Measurements from ENCODE around the gene BTF3L4. TPM values are rescaled to one million over a fixed set of nuclear protein-coding genes. Genes with fewer than 3 reads are reported as not detected.

Gene BTF3L4
- 10 to 100 TPM; 30.4 to 41.2 (median 35.8) TPM for total RNA-seq
- polyA plus RNA-seq: 10 to 100 TPM; 57.9 to 69.1 TPM
- 22.5 reads per million, percentile 53 among the genes with 10 or more reads in this experiment for total RNA-seq

GRCh38 chr1:52056163-52056936 is at the start of gene BTF3L4:
BTF3L4 (plus strand) TSS chr1:52056295; CDS start chr1:52059848, 3,553 bp downstream.
- intact Hi-C loops (cut with micrococcal nuclease): loop anchor here (1.0 to 10.0 kb wide), 26 partner anchors 23 to 1996 kb away; partner anchors contain the start of genes CZIB (in 2 of the 2), EPS15 (in 2 of the 2), KTI12 (in 2 of the 2) and LRP8 (in 2 of the 2)
- H3K27me3 ChIP-seq (ENCODE audit: control insufficient read depth in 2 of 2, insufficient read depth in 2 of 2, low read length in 2 of 2): no peaks in the 10 kb centered on the region
- peaks cover 9 to 18% (median 11%) of the 10 kb centered on the region in 5 donors for H3K36me3 Mint-ChIP-seq
- peak within 1 kb of the TSS; percentile 93 to 100 (median 98) for H3K4me3 Mint-ChIP-seq
- no peaks in the 10 kb centered on the region for H3K27me3 Mint-ChIP-seq
- H3K9me3 Mint-ChIP-seq: peaks cover 0 to 2% (median 0%) of the 10 kb centered on the region in 11 donors
- peaks cover 39 to 79% (median 65%) of the 10 kb centered on the region in 7 donors for H3K4me1 Mint-ChIP-seq
- peak within 1 kb of the TSS; percentile 92 for H3K4me3 ChIP-seq (ENCODE audit: low read length)
- no peaks in the 10 kb centered on the region for H3K9me3 ChIP-seq (ENCODE audit: control insufficient read depth in 2 of 3, low read length in 3 of 3)
- peaks cover 19 to 24% of the 10 kb centered on the region in 2 donors for H3K4me1 ChIP-seq (ENCODE audit: control insufficient read depth in 2 of 2, insufficient read depth in 2 of 2, low read length in 2 of 2)
- DNase-seq (peak; percentile 74 to 94 (median 90)), ATAC-seq (peak; percentile 97)
- CTCF ChIA-PET: interaction anchor here (0.5 to 0.8 kb wide), 2 partner anchors 10 kb away, joined by 3 read pairs; no protein-coding TSS in a partner anchor
- POLR2A ChIA-PET: interaction anchor here (0.6 to 3.8 kb wide), 7 partner anchors 11 to 275 kb away, joined by 3 to 43 read pairs (median 4); partner anchors contain the start of gene KTI12
- peaks cover 0 to 24% (median 5%) of the 10 kb centered on the region in 3 experiments for H3K36me3 ChIP-seq (ENCODE audit: control insufficient read depth in 2 of 3, insufficient read depth in 3 of 3, low read length in 3 of 3)
- peak within 1 kb of the TSS; percentile 87 for H3K27ac ChIP-seq (ENCODE audit: low read depth, low read length)
- H3K27ac Mint-ChIP-seq: peak within 1 kb of the TSS; percentile 91 to 99 (median 96)

DNA sequence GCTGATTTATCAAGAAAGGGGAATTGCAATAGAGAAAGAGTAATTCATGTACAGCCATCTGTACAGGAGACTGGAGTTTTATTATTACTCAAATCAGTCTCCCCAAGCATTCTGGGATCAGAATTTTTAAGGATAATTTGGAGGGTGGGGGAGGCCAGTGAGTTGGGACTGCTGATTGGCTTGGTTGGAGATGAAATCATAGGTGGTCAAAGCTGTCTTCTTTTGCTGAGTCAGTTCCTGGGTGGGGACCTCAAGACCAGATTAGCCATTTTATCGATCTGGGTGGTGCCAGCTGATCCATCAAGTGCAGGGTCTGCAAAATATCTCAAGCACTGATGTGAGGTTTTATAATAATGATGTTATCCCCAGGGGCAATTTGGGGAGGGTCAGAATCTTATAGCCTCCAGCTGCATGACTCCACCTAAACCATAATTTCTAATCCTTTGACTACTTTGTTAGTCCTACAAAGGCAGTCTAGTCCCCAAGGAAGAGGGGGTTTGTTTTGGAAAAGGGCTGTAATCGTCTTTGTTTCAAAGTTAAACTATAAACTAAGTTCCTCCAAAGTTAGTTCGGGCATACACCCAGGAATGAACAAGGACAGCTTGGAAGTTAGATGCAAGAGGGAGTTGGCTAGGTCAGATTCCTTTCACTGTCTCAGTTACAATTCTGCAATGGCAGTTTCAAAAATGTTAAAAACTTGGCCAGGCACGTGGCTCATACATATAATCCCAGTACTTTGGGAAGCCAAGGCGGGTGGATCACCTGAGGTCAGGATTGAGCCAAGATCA is 48.7 kb upstream of the BTF3L4 start:
- DNase-seq (no peak), ATAC-seq (no peak)
- H3K9me3 Mint-ChIP-seq: no peaks in the 10 kb centered on the region
- no peaks in the 10 kb centered on the region for H3K4me1 Mint-ChIP-seq
- Histone ChIP-seq H3K27ac (ENCODE audit: low read depth, low read length) (no peak overlapping the region), H3K27me3 (ENCODE audit: control insufficient read depth in 2 of 2, insufficient read depth in 2 of 2, low read length in 2 of 2) (no peaks in the 10 kb centered on the region), H3K4me3 (ENCODE audit: low read length) (no peak overlapping the region), H3K9me3 (ENCODE audit: control insufficient read depth in 2 of 3, low read length in 3 of 3) (no peaks in the 10 kb centered on the region), H3K4me1 (ENCODE audit: control insufficient read depth in 2 of 2, insufficient read depth in 2 of 2, low read length in 2 of 2) (no peaks in the 10 kb centered on the region), H3K36me3 (ENCODE audit: control insufficient read depth in 2 of 3, insufficient read depth in 3 of 3, low read length in 3 of 3) (no peaks in the 10 kb centered on the region)
- POLR2A ChIA-PET: no interaction called here
- CTCF ChIA-PET: no interaction called here
- H3K27ac Mint-ChIP-seq: no peak overlapping the region
- no peak overlapping the region for H3K4me3 Mint-ChIP-seq
- no peaks in the 10 kb centered on the region for H3K36me3 Mint-ChIP-seq
- peaks cover 14 to 32% (median 25%) of the 10 kb centered on the region in 5 donors for H3K27me3 Mint-ChIP-seq
- intact Hi-C loops (cut with micrococcal nuclease): loop anchor here (10.0 kb wide), 2 partner anchors 183 to 383 kb away; no protein-coding TSS in a partner anchor

GRCh38 chr1:52008071-52008809 is 47.9 kb upstream of the BTF3L4 start:
- no peaks in the 10 kb centered on the region for H3K4me1 ChIP-seq (ENCODE audit: control insufficient read depth in 2 of 2, insufficient read depth in 2 of 2, low read length in 2 of 2)
- intact Hi-C loops (cut with micrococcal nuclease): loop anchor here (10.0 kb wide), 2 partner anchors 183 to 383 kb away; no protein-coding TSS in a partner anchor
- DNase-seq (no peak), ATAC-seq (no peak)
- no peak overlapping the region for H3K27ac Mint-ChIP-seq
- H3K27ac ChIP-seq (ENCODE audit: low read depth, low read length): no peak overlapping the region
- H3K9me3 ChIP-seq (ENCODE audit: control insufficient read depth in 2 of 3, low read length in 3 of 3): no peaks in the 10 kb centered on the region
- ChIA-PET POLR2A (no interaction called here), CTCF (no interaction called here)
- H3K9me3 Mint-ChIP-seq: no peaks in the 10 kb centered on the region
- no peaks in the 10 kb centered on the region for H3K27me3 ChIP-seq (ENCODE audit: control insufficient read depth in 2 of 2, insufficient read depth in 2 of 2, low read length in 2 of 2)
- no peaks in the 10 kb centered on the region for H3K4me1 Mint-ChIP-seq
- H3K36me3 ChIP-seq (ENCODE audit: control insufficient read depth in 2 of 3, insufficient read depth in 3 of 3, low read length in 3 of 3): no peaks in the 10 kb centered on the region
- no peak overlapping the region for H3K4me3 Mint-ChIP-seq
- H3K4me3 ChIP-seq (ENCODE audit: low read length): no peak overlapping the region
- no peaks in the 10 kb centered on the region for H3K36me3 Mint-ChIP-seq
- H3K27me3 Mint-ChIP-seq: peaks cover 14 to 31% (median 25%) of the 10 kb centered on the region in 5 donors

DNA sequence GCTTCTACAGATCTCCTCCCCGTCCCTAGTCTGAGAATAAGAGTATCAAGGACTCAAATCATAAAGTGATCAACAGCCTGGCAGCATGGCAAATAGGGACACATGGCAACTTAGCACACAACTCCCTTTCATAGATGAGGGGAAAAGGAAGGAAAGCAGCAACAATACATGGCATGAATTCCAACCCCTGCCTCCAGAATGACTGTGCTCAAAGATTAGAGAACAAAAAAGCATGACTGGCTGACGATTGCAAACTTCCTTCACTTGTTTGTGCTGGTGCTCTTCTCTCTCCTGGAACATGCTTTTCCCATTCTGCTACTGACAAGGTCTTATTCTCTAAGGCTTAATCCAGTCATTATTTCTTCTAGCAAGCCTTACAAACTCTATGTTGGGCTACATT is 34.0 kb upstream of the BTF3L4 start:
- H3K36me3 Mint-ChIP-seq: peaks cover 12 to 50% (median 30%) of the 10 kb centered on the region in 5 donors
- Histone ChIP-seq H3K36me3 (ENCODE audit: control insufficient read depth in 2 of 3, insufficient read depth in 3 of 3, low read length in 3 of 3) (peaks cover 0 to 51% (median 0%) of the 10 kb centered on the region in 3 experiments), H3K4me3 (ENCODE audit: low read length) (no peak overlapping the region), H3K27ac (ENCODE audit: low read depth, low read length) (no peak overlapping the region), H3K9me3 (ENCODE audit: control insufficient read depth in 2 of 3, low read length in 3 of 3) (no peaks in the 10 kb centered on the region), H3K4me1 (ENCODE audit: control insufficient read depth in 2 of 2, insufficient read depth in 2 of 2, low read length in 2 of 2) (no peaks in the 10 kb centered on the region), H3K27me3 (ENCODE audit: control insufficient read depth in 2 of 2, insufficient read depth in 2 of 2, low read length in 2 of 2) (no peaks in the 10 kb centered on the region)
- peaks cover 0 to 5% (median 0%) of the 10 kb centered on the region in 7 donors for H3K4me1 Mint-ChIP-seq
- no peaks in the 10 kb centered on the region for H3K27me3 Mint-ChIP-seq
- ChIA-PET CTCF (no interaction called here), POLR2A (no interaction called here)
- ATAC-seq: no peak
- DNase-seq: no peak
- H3K27ac Mint-ChIP-seq: peak overlapping the region in 1 of 9 donors; percentile 32
- H3K9me3 Mint-ChIP-seq: no peaks in the 10 kb centered on the region
- H3K4me3 Mint-ChIP-seq: no peak overlapping the region
- intact Hi-C loops (cut with micrococcal nuclease): no loop called here

GRCh38 chr1:52026278-52026677 is 29.8 kb upstream of the BTF3L4 start:
- Mint-ChIP-seq H3K9me3 (no peaks in the 10 kb centered on the region), H3K4me1 (peaks cover 7 to 25% (median 16%) of the 10 kb centered on the region in 7 donors), H3K36me3 (peaks cover 8 to 44% (median 28%) of the 10 kb centered on the region in 5 donors), H3K4me3 (no peak overlapping the region), H3K27me3 (no peaks in the 10 kb centered on the region), H3K27ac (no peak overlapping the region)
- no peaks in the 10 kb centered on the region for H3K27me3 ChIP-seq (ENCODE audit: control insufficient read depth in 2 of 2, insufficient read depth in 2 of 2, low read length in 2 of 2)
- H3K4me1 ChIP-seq (ENCODE audit: control insufficient read depth in 2 of 2, insufficient read depth in 2 of 2, low read length in 2 of 2): peaks cover 0 to 3% of the 10 kb centered on the region in 2 donors
- no peak for DNase-seq
- no peak for ATAC-seq
- intact Hi-C loops (cut with micrococcal nuclease): no loop called here
- POLR2A ChIA-PET: no interaction called here
- H3K4me3 ChIP-seq (ENCODE audit: low read length): no peak overlapping the region
- no peaks in the 10 kb centered on the region for H3K9me3 ChIP-seq (ENCODE audit: control insufficient read depth in 2 of 3, low read length in 3 of 3)
- H3K27ac ChIP-seq (ENCODE audit: low read depth, low read length): no peak overlapping the region
- peaks cover 0 to 35% (median 0%) of the 10 kb centered on the region in 3 experiments for H3K36me3 ChIP-seq (ENCODE audit: control insufficient read depth in 2 of 3, insufficient read depth in 3 of 3, low read length in 3 of 3)
- CTCF ChIA-PET: no interaction called here

DNA sequence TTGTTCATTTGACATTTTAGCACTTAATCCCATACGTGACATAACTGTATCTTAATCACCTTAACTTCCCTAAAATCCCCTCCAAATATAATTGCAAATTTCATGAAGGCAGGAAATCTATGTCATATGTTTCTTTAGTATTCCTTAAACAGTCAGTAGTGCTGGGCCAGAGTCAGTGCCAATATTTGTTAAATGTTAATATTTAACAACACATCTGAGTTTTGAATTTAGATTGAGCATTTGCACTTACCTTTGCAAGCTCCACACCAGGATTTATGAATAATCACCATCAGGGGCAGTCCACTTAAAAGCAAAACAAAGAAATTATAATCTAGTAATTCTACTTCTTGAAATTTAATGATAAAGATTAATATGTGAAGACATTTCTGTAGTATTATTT is 27.8 kb upstream of the BTF3L4 start:
- Histone ChIP-seq H3K36me3 (ENCODE audit: control insufficient read depth in 2 of 3, insufficient read depth in 3 of 3, low read length in 3 of 3) (peaks cover 0 to 19% (median 0%) of the 10 kb centered on the region in 3 experiments), H3K9me3 (ENCODE audit: control insufficient read depth in 2 of 3, low read length in 3 of 3) (no peaks in the 10 kb centered on the region), H3K27me3 (ENCODE audit: control insufficient read depth in 2 of 2, insufficient read depth in 2 of 2, low read length in 2 of 2) (no peaks in the 10 kb centered on the region), H3K4me3 (ENCODE audit: low read length) (no peak overlapping the region), H3K27ac (ENCODE audit: low read depth, low read length) (no peak overlapping the region), H3K4me1 (ENCODE audit: control insufficient read depth in 2 of 2, insufficient read depth in 2 of 2, low read length in 2 of 2) (peaks cover 15 to 17% of the 10 kb centered on the region in 2 donors)
- Mint-ChIP-seq H3K27ac (no peak overlapping the region), H3K36me3 (peaks cover 8 to 29% (median 23%) of the 10 kb centered on the region in 5 donors), H3K4me1 (peaks cover 18 to 41% (median 30%) of the 10 kb centered on the region in 7 donors), H3K4me3 (no peak overlapping the region), H3K27me3 (no peaks in the 10 kb centered on the region), H3K9me3 (no peaks in the 10 kb centered on the region)
- intact Hi-C loops (cut with micrococcal nuclease): no loop called here
- ATAC-seq (no peak), DNase-seq (no peak)
- CTCF ChIA-PET: interaction anchor here (0.6 kb wide), 1 partner anchor 287 kb away, joined by 3 read pairs; no protein-coding TSS in a partner anchor
- POLR2A ChIA-PET: no interaction called here
